ENCODE results near the gene DLL4.

GRCh38 chr15:40932156-40932555, 3.0 kb downstream of the DLL4 start:
- TF ChIP-seq CTCF (IDR thresholded peaks at IDR 0.05 in 2 of 3, conservative IDR thresholded peaks at IDR 0.05 in 1 of 3; ENCODE audit: borderline replicate concordance in 1 of 3, insufficient read depth in 1 of 3, low read depth in 2 of 3, low read length in 2 of 3) = no peak
- TF ChIP-seq POLR2A (IDR thresholded peaks at IDR 0.05; ENCODE audit: borderline replicate concordance, extremely low read depth, insufficient read depth, insufficient read length) = no peak
- TF ChIP-seq POLR2AphosphoS5 (IDR thresholded peaks at IDR 0.05; ENCODE audit: low read depth, low read length) = no peak
- TF ChIP-seq SP1 (IDR thresholded peaks at IDR 0.05; ENCODE audit: low read depth) = no peak
- no peak for TF ChIP-seq RAD21 (IDR thresholded peaks at IDR 0.05; ENCODE audit: low read depth)
- TF ChIP-seq, protein P1, sequence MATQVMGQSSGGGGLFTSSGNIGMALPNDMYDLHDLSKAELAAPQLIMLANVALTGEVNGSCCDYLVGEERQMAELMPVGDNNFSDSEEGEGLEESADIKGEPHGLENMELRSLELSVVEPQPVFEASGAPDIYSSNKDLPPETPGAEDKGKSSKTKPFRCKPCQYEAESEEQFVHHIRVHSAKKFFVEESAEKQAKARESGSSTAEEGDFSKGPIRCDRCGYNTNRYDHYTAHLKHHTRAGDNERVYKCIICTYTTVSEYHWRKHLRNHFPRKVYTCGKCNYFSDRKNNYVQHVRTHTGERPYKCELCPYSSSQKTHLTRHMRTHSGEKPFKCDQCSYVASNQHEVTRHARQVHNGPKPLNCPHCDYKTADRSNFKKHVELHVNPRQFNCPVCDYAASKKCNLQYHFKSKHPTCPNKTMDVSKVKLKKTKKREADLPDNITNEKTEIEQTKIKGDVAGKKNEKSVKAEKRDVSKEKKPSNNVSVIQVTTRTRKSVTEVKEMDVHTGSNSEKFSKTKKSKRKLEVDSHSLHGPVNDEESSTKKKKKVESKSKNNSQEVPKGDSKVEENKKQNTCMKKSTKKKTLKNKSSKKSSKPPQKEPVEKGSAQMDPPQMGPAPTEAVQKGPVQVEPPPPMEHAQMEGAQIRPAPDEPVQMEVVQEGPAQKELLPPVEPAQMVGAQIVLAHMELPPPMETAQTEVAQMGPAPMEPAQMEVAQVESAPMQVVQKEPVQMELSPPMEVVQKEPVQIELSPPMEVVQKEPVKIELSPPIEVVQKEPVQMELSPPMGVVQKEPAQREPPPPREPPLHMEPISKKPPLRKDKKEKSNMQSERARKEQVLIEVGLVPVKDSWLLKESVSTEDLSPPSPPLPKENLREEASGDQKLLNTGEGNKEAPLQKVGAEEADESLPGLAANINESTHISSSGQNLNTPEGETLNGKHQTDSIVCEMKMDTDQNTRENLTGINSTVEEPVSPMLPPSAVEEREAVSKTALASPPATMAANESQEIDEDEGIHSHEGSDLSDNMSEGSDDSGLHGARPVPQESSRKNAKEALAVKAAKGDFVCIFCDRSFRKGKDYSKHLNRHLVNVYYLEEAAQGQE (IDR thresholded peaks at IDR 0.05; ENCODE audit: low read depth) = no peak
- TF ChIP-seq ZNF274 (IDR thresholded peaks at IDR 0.05; ENCODE audit: low read depth, low read length) = no peak

All from HCT116 (cell line).